Right ventricle myocardium inferior (tissue), 1 donor: ENCODE measurements around the gene EPB41L4A. TPM values are rescaled to one million over a fixed set of nuclear protein-coding genes. Genes with fewer than 3 reads are reported as not detected.
"Not testable (repeated sequence)": the region's sequence is repeated elsewhere in the genome, so short reads cannot be mapped to it uniquely, and the experiment has no call there.

ENCODE experiments used
- ATAC-seq: fragments of 200-7000 bp; cut with Tn5 transposase; one replicate; pipeline ENCODE4 v1.9.1; 2020; ENCODE audit warnings: mild to moderate bottlenecking, moderate library complexity
- DNase-seq: peaks from one replicate; pipeline ENCODE4 v3.0.0; 2021; ENCODE audit errors: missing footprints
- intact Hi-C: fragments of 100-400 bp; cut with DNase I; formaldehyde crosslinking; loops from one replicate; pipeline ENCODE4 v1.11.0; 2022
- long read RNA-seq: library from polyadenylated mRNA; unstranded; transcript quantifications from one replicate; pipeline ENCODE4 v2.0.0, GENCODE V29; 2021
- total RNA-seq: library from RNA; stranded (reverse); fragmentation: NEBNext Ultra II Directional; extraction: Animal tissue kit (Norgen Biotek cat#: 25700); gene quantifications from one replicate; pipeline ENCODE4 v1.2.1, GENCODE V29; 2021
- donor health status: DM: no; HTN: yes; CAD: no; lungs with severe emphysema.

Gene EPB41L4A, protein sequence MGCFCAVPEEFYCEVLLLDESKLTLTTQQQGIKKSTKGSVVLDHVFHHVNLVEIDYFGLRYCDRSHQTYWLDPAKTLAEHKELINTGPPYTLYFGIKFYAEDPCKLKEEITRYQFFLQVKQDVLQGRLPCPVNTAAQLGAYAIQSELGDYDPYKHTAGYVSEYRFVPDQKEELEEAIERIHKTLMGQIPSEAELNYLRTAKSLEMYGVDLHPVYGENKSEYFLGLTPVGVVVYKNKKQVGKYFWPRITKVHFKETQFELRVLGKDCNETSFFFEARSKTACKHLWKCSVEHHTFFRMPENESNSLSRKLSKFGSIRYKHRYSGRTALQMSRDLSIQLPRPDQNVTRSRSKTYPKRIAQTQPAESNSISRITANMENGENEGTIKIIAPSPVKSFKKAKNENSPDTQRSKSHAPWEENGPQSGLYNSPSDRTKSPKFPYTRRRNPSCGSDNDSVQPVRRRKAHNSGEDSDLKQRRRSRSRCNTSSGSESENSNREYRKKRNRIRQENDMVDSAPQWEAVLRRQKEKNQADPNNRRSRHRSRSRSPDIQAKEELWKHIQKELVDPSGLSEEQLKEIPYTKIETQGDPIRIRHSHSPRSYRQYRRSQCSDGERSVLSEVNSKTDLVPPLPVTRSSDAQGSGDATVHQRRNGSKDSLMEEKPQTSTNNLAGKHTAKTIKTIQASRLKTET
- 21.5 TPM for total RNA-seq
- long read RNA-seq, full-length matches to known transcripts: 3 of 7 reads
- long read RNA-seq, partial matches to known transcripts: 2 of 7 reads
- long read RNA-seq, other reads (novel, unspliced or antisense): 2 of 7 reads

DNA sequence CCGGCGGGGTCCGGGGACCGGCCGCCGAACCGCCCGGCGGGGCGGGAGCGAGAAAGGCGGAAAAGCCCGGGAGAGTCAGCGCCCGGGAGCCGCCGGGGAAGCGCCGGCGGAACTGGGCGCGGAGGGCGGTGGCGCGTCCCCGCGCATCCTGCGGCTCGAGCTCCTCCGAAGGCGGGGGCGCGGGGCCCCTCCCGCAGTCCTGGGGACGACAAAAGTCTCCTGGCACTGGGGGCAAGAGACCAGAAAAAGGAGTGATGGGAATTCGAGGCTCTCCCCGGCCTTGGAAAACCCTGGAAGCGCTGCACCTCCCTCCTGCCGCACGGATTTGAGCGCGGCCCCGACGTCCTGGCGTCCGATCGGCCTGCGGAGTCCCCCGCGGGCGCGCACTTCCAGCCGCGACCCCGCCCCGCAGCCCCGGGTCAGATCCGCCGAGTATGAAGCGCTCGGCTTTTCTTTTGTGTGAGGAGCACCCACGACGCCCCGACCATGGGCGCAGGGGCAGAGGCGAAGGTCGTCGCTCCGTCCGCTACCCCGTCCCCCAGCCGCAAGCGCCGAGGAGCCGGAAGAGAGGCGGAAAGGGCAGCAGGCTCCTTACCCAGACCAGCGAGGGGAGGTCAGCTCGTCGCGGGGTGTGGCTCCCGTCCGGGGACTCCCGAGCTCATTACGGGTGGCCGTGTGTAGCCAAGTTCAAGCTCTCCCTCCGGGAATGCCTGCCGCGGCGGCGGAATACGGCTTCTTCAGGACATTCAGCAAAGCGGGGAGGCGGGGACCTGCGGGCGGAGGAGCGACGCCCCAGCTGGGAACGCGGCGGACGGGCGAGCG is at the start of gene EPB41L4A:
TSS of gene EPB41L4A (minus strand) at position 114 of the 822 bp plus-strand sequence. CDS start 238 bp downstream, outside the sequence.
- DNase-seq: peak; percentile 80
- peak; percentile 86 for ATAC-seq
- intact Hi-C loops: loop anchor here (5.0 kb wide), 1 partner anchor 52 kb away; no protein-coding TSS in a partner anchor

DNA sequence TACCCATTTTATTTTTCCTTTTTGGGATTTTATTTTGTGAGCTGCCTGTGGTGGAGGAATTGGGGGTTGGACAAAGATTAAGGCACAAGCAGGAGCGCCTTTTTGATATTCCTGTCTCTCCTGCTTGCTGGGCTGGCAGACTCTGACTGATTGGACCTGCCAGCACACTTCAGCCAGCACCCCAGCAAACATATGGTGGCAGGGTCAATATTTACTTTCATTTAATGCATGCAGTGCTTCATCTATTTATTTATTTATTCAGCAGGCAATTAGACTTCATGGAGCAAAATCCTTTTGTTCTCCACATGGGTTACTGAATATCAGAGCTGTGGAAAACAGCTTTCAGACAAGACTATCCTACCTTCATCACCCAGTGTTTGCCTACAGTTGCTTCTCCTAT is 48.4 kb upstream of the EPB41L4A start:
- intact Hi-C loops: no loop called here
- DNase-seq: no peak
- no peak for ATAC-seq

- DNase-seq: peak; percentile 37
- ATAC-seq, intact Hi-C loops: not testable (repeated sequence)
These were observed 47.2 kb upstream of the EPB41L4A start for GRCh38 chr5:112466261-112466660.

DNA sequence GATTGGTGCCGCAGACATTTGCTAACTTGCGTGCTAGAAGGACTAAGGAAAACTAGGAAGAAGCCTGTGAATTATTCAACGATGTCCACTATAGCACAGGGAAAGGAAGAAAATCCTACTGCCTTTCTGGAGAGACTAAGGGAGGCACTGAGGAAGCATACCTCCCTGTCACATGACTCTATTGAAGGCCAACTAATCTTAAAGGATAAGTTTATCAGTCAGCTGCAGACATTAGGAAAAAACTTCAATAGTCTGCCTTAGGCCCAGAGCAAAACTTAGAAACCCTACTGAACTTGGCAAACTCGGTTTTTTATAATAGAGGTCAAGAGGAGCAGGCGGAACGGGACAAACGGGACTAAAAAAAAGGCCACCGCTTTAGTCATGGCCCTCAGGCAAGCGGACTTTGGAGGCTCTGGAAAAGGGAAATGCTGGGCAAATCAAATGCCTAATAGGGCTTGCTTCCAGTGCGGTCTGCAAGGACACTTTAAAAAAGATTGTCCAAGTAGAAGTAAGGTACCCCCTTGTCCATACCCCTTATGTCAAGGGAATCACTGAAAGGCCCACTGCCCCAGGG is 28.2 kb upstream of the EPB41L4A start:
- intact Hi-C loops, ATAC-seq, DNase-seq: not testable (repeated sequence)

- intact Hi-C loops: no loop called here
- no peak for DNase-seq
These were observed 26.7 kb upstream of the EPB41L4A start for GRCh38 chr5:112445626-112446350.

DNA sequence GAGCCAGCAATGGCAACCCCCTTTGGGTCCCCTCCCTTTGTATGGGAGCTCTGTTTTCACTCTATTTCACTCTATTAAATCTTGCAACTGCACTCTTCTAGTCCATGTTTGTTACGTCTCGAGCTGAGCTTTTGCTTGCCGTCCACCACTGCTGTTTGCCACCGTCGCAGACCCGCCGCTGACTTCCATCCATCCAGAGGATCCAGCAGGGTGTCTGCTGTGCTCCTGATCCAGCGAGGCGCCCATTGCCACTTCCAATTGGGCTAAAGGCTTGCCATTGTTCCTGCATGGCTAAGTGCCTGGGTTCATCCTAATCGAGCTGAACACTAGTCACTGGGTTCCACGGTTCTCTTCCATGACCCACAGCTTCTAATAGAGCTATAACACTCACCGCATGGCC is 24.9 kb upstream of the EPB41L4A start:
- ATAC-seq, intact Hi-C loops: not testable (repeated sequence)
- peak; percentile 30 for DNase-seq

More at GRCh38 chr5:112445626-112446350, 26.7 kb upstream of the EPB41L4A start:
- no peak for ATAC-seq

DNA sequence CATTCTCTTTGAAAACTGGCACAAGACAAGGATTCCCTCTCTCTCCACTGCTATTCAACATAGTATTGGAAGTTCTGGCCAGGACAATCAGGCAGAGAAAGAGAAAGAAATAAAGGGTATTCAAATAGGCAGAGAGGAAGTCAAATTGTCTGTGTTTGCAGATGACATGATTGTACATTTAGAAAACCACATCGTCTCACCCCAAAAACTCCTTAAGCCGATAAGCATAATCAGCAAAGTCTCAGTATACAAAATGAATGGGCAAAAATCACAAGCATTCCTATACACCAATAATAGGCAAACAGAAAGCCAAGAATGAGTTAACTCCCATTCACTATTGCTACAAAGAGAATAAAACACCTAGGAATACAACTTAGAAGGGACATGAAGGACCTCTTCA is 21.0 kb upstream of the EPB41L4A start:
- intact Hi-C loops: no loop called here
- no peak for DNase-seq
- ATAC-seq: no peak

DNA sequence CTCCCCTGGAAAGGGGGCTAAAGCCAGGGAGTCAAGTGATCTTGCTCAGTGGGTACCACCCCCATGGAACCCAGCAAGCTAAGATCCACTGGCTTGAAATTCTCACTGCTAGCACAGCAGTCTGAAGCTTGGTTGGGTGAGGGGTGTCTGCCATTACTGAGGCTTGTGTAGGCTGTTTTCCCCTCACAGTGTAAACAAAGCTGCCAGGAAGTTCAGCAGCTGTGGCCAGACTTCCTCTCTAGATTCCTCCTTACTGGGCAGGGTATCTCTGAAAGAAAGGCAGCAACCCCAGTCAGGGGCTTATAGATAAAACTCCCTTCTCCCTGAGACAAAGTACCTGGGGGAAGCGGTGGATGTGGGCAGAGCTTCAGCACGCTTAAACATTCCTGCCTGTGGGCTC is 17.1 kb upstream of the EPB41L4A start:
- intact Hi-C loops: no loop called here
- DNase-seq: no peak
- ATAC-seq: no peak

DNA sequence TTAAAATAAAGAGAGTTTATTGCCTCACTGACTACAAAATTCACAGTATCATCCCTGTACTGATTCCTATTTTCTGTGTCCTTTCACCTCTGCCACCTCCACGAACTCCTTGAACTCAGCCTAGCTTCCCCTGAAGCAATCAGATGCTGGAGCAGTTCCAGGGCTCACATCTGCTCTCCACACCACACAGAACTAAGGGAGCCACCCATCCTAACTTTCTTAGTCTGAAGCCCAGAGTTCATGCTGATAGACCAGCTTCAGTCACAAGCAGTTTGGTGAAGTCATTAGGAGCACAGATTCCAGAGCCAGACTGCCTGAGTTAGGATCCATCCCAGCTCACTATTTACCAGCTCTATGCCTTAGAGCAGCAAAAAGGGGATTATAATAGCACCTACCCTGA is 15.6 kb upstream of the EPB41L4A start:
- DNase-seq (no peak), ATAC-seq (peak; percentile 16)
- intact Hi-C loops: no loop called here

- DNase-seq, intact Hi-C loops, ATAC-seq: not testable (repeated sequence)
These were observed 7.1 kb upstream of the EPB41L4A start for GRCh38 chr5:112426202-112426601.

DNA sequence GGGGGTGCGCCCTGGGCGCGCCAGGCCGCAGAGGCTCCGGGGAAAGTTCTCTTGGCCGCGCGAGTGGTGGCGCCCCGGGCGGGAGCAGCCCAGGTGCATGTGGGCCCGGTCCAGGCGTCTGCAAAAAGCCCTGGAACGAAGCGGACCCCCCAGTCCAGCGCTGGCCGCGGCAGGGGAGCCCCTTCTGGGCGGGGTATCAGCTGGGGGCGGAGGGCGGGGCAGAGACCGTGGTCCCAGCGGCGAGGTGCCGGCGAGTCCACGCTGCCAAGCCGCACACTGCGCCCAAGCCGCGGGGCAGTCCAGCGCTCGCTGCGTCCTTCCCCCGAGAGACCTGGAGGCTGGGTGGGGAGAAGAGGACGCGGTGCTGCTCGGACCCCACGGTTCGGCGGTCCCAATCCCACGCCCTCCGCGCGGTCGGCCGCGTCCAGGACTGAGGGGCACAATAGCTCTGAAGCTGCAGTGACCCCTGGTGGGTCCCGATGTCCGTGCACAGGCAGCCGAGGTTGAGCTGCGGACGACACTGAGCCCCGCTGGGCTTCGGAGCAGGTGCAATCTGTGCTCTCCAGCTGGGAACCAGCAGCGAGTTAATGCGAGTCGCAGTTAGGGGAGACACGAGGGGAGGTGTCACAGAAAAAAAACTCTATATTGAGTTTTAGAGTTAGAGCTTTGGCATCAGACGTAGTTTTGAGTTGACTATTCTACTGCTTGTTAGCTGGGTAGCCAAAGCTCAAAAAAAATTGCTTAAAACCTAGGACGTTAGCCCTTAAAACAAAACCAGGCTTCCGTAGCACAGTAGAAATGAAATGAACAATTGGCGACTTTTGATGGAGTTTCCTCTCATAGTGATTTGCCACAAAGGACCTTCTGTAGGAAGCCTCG is 1.1 kb upstream of the EPB41L4A start:
- intact Hi-C loops: loop anchor here (1.0 to 5.0 kb wide), 3 partner anchors 53 to 245 kb away; no protein-coding TSS in a partner anchor
- peak; percentile 96 for ATAC-seq
- peak; percentile 90 for DNase-seq

DNA sequence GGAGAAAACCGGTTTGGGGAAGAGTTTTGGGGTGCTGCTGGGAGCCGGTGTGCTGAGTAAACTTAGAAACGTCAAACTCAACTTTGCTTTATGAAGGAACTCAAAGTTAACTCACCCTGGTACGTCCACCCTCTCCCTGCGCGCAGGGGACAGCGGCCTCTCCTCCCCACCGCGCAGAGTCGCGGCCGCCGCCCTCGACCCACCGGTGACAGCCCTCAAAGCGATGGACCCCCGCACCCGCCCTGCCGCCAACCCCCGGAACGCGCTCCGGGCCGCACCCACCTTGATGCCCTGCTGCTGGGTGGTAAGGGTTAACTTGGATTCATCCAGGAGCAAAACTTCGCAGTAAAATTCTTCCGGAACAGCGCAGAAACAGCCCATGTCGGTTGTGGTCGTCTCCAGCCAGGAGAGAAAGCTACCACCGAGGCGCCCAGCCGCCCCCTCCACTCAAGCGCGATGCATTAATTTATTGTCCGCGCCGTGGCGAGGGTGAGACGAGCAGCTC is 366 bp downstream of the EPB41L4A start:
- ATAC-seq: no peak
- intact Hi-C loops: loop anchor here (5.0 kb wide), 1 partner anchor 51 kb away; no protein-coding TSS in a partner anchor
- no peak for DNase-seq

- intact Hi-C loops: loop anchor here (5.0 kb wide), 1 partner anchor 51 kb away; no protein-coding TSS in a partner anchor
- DNase-seq: peak; percentile 75
- ATAC-seq: no peak
These were observed 982 bp downstream of the EPB41L4A start for GRCh38 chr5:112417931-112418658.

DNA sequence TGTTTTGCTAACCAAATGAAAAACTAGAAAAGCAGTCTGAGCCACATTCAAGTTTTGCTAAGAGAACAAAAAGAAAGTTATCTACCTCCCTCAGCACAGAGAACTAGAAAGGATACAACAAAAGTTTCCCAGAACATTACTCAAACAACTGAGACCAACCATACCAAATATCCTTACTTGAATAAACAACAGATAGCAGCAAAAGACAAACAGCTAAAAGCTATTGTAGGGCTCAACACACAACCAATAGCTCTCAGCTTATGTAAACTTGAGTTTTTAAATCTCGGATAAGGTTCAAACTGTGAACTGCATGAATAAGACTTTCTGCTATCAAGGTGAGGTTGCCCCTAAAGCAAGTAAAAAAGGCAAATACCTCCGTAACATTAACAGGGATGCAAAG is 3.5 kb downstream of the EPB41L4A start:
- intact Hi-C loops: loop anchor here (5.0 kb wide), 1 partner anchor 48 kb away; no protein-coding TSS in a partner anchor
- no peak for ATAC-seq
- no peak for DNase-seq

- no peak for ATAC-seq
- intact Hi-C loops: no loop called here
- DNase-seq: no peak
These were observed 5.5 kb downstream of the EPB41L4A start for GRCh38 chr5:112413611-112414010.

GRCh38 chr5:112412346-112412745 is 6.7 kb downstream of the EPB41L4A start:
- ATAC-seq (no peak), DNase-seq (no peak)
- intact Hi-C loops: no loop called here
